ENCODE measurements around the gene ULK1. TPM values are rescaled to one million over a fixed set of nuclear protein-coding genes. Genes with fewer than 3 reads are reported as not detected.

Gene ULK1
- polyA plus RNA-seq, 1 donor, result 30.5 TPM

DNA sequence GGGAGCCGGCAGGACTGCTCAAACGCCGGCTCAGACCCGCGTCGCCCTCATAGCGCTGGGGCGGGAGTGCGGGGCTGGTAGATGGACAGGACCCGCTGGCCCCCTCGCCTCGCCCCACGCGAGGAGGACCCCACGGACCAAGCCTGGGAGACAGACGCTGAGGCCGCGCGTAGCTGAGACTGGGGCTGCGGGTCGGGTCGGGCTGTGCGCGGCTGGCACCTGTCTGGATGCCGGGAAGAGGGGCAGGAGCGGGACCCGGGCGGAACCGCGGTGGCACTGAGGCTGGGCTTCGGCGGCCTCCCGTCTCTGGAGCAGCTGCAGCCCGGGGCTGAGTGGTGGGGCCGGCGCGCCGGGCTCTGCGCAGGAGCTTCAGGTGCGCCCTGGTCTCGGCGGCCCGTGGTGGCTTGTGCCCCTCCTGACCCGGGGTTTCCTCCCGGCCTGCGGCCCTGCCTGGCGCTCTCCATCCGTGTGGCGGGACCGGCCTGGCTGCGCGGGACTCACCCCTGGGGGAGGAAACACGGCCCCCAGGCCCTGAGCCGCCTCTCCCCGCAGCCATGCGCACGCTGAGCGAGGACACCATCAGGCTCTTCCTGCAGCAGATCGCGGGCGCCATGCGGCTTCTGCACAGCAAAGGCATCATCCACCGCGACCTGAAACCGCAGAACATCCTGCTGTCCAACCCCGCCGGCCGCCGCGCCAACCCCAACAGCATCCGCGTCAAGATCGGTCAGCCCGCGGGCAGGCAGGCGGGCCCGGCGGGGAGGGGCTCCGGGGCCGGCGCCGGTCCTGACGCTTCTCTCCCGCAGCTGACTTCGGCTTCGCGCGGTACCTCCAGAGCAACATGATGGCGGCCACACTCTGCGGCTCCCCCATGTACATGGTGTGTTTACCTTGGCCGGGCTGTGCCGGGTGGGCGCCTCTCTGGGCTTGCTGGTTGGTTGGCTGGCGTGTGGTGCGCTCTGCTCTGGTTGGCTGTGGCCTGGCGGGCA is 14.0 kb downstream of the ULK1 start:
- no peak for DNase-seq

DNA sequence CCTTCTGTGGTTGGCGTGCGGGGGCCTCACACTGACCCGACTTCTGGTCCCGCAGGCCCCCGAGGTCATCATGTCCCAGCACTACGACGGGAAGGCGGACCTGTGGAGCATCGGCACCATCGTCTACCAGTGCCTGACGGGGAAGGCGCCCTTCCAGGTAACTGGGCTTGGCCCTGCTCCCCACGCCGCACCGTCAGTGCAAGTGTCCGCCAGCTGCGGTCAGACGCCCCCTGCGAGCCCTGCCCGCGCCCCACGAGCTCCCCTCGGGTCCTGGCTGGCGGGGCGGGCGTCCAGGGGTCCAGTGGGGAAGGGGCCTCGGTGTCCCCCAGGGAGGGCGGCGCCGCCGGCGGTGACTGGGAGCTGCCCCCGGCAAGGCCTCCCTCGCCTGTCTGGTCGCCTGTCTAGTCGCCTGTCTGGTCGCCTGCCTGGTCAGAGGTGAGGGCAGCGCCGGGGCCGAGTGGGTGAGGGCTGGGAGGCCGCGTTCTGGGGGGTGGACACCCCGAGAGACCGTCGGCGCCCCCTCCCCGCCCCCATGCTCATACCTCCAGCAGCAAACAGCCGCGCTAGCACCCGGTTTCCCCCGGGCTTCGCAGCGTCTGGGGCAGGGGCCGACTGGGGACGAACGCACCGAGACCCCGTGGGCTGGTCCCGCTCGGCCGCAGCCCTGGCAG is 14.8 kb downstream of the ULK1 start:
- DNase-seq, result no peak

DNA sequence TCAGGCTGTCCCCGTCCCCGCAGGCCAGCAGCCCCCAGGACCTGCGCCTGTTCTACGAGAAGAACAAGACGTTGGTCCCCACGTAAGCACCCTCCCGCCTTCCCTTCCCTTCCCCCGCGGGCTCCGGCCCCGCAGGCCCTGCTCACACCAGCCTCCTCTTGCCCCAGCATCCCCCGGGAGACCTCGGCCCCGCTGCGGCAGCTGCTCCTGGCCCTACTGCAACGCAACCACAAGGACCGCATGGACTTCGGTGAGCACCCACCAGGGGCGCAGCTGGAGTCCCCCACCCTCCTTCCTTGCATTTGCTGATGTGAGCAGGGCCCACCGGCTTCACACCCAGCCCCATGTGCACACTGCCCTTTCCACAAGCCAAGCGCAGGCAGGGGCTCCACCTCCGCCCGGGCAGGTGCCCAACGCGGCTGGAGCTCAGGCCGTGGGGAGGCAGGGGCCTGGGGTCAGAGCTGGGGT is 15.4 kb downstream of the ULK1 start:
- DNase-seq, result no peak

DNA sequence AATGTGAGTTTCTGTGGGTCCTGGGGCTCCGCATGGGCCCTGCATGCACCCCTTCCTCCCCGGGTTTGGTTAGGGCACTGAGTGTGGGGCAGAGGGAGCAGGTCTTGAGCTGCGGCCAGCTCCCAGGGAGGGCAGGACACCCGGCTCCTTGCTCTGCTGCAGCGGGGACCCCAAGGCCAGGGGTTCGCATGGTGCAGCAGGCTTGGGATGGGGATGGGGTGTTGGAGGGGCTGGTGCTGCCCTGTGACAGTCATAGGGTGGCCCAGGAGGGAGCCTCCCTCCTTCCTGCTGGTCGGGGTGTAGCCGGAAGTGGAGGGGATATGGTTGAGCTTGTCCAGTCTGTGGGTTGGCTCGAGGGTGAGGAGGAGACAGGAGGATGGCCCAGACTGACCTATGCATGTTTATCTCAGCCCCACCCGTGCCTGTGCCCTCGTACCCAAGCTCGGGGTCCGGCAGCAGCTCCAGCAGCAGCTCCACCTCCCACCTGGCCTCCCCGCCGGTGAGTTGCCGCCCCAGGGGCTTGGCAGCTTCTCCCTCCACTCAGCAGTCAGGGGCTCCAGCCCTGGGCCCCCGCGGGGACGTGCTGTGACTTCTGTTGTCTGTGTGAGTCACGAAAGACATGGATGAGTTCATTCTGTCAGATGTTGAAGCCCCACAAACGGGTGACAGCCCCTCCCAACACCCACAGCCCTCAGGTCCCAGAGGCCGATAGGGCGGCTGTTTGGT is 16.0 kb downstream of the ULK1 start:
- DNase-seq, result no peak

DNA sequence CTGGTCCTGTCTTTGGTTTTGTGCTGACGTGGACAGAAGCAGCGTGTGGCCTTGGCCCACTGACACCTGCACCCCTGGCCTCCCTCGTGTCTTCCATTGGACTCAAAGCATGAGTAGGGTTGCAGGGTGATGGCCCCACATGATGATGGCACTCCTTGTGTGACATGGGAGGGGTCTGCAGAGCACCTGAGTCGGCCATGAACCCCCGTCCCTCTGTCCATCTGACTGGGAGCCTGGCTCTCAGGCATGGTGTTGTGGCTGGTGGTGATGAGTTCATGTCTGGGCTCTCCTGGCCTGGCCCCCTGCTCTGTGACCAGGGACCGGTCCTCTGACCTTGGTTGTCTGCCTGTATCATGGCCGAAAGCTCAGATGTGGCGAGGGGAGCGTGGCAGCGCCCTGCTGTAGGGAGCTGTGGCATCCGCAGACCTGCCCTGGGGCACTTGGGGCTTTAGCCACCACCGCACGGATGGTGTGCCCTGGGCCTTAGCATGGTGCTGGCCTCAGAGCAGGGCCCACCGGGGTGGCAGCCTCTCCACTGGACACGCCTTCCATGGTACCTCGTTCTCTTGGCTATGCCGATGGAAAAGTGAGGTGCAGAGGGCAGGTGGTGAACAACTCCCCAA is 16.7 kb downstream of the ULK1 start:
- DNase-seq, result no peak

DNA sequence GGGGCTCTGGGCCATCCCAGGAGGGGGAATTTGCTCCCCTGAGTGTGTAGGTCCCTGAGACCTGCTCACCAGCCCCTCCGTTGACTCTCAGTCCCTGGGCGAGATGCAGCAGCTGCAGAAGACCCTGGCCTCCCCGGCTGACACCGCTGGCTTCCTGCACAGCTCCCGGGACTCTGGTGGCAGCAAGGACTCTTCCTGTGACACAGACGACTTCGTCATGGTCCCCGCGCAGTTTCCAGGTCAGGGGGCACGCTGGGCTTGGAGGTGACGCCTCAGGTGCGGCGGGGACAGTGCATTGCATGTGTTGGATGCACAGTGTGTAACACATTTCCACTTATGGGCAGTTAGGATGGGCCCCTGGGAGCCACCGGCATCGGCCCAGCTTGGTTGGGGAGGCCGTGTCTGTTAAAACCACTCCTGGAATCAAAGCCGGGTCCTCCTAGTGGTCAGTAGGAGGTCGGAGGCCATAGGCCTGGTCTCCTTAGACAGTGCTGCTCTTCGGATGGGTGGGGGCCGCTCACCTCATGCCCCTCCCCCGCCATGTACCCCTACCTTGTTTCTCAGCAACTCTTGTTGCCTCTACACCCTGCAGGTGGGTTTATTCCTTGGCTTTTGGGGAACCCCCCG is 17.5 kb downstream of the ULK1 start:
- DNase-seq, result no peak

DNA sequence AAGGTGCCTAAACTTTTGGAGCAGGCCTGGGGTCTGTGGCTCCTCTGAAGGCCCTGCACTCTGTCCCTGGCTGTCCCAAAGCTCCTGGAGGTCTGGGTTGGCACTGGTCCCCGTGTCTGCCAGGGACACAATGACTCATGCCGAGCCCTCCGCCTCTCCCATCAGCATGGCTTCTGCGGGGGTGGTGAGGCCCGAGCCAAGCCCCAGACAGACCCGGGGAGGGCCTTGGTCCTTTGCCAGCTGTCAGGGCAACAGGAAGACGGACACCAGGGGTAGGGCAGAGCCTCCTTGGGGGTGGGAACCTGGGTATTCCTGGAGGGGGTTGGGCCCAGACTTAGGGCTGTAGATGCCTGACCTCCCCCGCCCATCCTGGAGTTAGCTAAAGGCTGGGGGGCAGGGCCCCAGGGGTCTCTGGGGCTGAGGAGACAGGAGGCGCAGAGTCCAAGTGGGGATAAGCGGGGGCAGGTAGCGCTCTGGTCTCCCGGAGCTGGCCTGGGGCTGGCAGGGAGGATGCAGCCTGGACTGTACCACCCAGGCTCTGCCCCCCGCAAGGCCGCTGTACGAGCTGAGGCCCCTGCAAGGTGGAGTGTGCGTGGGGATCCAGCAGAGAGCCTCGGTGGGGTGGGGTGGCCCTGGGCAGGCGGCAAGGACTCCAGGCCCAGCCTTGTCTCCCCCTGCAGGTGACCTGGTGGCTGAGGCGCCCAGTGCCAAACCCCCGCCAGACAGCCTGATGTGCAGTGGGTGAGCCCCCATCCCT is 18.3 kb downstream of the ULK1 start:
- DNase-seq, result no peak

DNA sequence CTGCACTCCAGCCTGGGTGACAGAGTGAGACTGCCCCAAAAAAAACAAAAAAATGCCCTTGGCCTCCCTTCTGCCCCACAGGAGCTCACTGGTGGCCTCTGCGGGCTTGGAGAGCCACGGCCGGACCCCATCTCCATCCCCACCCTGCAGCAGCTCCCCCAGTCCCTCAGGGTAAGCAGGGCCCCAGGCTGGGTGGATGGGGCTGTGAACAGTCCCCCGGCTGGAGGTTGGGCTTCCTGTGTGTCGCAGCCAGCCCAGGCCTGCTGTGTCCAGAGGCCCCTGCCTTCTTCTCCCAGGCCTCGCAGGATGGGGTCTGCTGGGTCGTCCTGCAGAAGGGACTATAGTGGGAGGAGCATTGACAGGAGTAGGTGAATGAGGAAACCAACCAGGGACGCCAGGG is 19.2 kb downstream of the ULK1 start:
- no peak for DNase-seq

DNA sequence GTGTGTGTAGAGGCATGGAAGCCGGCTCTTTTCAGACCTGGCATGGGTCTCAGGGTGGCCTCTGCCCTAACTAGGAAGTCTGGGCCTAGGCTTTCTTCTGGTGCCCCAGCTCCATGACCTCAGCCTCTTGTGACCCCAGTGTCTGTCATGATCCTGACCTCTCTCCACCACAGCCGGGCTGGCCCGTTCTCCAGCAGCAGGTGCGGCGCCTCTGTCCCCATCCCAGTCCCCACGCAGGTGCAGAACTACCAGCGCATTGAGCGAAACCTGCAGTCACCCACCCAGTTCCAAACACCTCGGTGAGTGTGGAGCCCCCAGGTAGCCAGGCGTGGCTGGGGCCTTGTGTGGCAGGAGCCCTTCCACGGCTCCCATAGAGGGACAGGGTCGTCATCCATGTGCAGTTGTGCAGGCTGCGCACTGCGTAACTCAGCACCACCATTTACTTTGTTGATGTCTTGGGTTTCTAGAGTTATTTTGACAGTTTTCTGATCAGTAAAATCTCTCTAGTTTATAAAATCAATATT is 19.8 kb downstream of the ULK1 start:
- DNase-seq, result no peak

DNA sequence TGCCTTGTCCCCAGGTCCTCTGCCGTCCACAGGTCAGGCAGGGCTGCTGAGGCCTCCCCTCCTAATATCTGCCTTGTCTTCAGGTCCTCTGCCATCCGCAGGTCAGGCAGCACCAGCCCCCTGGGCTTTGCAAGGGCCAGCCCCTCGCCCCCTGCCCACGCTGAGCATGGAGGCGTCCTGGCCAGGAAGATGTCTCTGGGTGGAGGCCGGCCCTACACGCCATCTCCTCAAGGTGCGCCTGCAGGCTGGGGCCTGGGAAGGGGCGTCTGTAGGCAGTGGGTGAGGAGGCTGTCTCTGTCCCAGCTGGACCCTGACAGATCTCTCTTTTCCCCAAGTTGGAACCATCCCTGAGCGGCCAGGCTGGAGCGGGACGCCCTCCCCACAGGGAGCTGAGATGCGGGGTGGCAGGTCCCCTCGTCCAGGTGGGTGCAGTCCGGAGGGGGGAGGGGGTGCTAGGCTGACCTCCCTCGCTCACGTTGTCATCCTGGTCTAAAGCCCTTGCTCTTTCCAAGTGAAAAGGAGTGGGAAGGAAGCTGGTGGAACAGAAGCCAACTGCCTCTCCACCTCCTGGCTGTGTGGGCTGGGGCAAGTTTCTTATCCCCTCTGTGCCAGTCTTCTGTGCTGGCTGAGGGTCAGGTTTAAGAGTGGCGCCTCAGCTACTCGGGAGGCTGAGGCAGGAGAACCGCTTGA is 20.7 kb downstream of the ULK1 start:
- DNase-seq, result no peak

DNA sequence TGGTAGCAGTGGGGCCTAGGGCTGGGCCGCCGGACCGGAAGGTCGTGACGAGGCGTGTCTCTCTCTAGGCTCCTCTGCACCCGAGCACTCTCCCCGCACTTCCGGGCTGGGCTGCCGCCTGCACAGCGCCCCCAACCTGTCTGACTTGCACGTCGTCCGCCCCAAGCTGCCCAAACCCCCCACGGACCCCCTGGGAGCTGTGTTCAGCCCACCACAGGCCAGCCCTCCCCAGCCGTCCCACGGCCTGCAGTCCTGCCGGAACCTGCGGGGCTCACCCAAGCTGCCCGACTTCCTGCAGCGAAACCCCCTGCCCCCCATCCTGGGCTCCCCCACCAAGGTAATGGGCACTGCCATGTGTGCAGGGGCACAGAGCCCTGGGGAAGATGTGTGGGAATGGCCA is 21.4 kb downstream of the ULK1 start:
- DNase-seq, result no peak

DNA sequence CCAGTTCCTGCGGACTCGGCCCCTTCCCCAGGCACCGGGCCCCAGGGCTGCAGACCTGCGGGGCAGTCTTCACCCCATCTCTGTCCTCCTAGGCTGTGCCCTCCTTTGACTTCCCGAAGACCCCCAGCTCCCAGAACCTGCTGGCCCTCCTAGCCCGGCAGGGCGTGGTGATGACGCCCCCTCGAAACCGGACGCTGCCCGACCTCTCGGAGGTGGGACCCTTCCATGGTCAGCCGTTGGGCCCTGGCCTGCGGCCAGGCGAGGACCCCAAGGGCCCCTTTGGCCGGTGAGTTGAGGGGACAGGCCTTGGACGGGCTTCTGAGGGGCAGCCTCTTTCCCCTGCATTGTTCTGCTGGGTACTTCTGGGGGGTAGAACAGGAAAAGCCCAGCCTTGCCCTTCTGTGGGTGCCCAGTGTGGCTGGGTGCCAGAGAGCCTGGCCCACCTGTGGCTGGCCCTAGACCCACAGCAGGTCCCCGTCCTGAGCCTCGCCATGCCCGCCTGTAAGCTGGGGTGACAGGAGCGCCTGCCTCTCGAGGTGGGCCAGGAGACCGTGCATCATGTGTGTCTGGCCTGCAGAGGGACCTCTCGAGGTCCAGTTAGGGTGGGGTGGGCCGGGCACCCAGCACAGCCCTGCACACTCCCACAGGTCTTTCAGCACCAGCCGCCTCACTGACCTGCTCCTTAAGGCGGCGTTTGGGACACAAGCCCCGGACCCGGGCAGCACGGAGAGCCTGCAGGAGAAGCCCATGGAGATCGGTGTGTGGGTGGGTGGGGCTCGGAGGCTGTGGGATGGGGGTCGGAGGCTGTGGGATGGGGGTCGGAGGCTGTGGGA is 22.1 kb downstream of the ULK1 start:
- no peak for DNase-seq

DNA sequence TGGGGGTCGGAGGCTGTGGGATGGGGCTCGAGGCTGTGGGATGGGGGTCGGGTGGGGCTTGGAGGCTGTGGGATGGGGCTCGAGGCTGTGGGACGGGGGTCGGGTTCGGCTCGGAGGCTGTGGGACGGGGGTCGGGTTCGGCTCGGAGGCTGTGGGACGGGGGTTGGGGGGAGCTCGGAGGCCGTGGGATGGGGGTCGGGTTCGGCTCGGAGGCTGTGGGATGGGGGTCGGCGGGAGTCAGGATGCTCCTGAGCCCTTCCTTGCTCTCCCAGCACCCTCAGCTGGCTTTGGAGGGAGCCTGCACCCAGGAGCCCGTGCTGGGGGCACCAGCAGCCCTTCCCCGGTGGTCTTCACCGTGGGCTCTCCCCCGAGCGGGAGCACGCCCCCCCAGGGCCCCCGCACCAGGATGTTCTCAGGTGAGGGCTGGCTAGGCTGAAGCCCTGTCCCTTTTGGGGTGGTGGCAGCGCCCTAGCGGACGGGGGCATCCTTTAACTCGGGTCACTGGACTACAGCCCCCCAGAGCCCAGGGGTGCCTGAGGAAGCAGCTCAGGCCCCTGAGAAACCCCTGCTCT is 22.8 kb downstream of the ULK1 start:
- no peak for DNase-seq

DNA sequence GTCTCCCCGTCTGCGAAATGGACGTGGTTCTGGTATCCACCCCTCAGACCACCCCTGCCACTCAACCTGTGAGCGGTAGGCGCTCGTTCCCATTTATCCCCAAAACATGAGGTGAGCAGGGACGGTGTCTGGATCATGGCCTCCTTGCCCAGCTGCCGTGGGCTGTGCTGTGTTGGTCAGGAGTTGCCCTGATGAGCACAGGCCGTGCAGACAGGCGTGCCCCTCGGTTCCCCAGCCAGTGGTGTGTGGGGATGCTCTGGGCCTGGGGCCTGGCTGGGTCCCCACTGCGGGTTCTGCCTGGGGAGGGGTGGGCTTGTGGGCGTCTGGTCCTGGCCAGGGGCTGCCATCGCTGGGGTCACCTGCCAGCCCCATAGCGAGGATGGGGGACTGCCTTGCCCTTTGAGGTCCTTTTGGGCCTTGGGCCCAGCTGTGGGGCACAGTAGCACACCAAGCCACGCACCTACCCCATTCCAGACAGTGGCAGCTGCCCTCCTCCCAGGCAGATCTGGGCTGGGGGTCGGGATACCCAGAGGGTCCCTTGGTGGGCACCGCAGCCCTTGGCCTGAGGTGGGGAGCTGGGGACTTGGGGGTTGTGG is 23.4 kb downstream of the ULK1 start:
- no peak for DNase-seq

DNA sequence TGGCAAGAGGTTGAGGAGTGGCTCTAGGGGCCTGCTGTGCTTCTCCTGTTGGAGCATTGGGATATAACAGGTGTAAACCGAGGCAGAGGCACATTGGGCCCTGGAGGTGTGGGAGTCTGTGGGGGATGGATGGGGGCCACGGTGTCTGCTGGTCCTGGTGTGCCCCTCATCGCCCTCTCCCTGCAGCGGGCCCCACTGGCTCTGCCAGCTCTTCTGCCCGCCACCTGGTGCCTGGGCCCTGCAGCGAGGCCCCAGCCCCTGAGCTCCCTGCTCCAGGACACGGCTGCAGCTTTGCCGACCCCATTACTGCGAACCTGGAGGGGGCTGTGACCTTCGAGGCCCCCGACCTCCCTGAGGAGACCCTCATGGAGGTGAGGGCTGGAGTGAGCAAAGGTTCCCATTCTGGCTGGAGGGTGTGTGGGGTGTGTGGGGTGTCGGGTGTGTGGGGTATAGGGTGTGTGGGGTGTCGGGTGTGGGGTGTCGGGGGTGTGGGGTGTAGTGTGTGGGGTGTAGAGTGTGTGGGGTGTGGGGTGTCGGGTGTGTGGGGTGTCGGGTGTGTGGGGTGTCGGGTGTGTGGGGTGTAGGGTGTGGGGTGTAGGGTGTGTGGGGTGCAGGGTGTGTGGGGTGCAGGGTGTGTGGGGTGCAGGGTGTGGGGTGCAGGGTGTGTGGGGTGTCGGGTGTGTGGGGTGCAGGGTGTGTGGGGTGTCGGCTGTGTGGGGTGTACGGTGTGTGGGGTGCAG is 24.1 kb downstream of the ULK1 start:
- no peak for DNase-seq

DNA sequence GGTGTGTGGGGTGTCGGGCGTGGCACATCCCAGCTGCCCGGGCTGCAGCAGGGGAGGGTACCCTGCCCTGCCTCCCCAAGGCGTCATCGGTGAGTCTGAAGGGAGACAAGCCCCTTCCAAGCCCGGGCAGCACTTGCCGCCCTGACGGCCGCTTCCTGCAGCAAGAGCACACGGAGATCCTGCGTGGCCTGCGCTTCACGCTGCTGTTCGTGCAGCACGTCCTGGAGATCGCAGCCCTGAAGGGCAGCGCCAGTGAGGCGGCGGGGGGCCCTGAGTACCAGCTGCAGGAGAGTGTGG is 24.6 kb downstream of the ULK1 start:
- no peak for DNase-seq

DNA sequence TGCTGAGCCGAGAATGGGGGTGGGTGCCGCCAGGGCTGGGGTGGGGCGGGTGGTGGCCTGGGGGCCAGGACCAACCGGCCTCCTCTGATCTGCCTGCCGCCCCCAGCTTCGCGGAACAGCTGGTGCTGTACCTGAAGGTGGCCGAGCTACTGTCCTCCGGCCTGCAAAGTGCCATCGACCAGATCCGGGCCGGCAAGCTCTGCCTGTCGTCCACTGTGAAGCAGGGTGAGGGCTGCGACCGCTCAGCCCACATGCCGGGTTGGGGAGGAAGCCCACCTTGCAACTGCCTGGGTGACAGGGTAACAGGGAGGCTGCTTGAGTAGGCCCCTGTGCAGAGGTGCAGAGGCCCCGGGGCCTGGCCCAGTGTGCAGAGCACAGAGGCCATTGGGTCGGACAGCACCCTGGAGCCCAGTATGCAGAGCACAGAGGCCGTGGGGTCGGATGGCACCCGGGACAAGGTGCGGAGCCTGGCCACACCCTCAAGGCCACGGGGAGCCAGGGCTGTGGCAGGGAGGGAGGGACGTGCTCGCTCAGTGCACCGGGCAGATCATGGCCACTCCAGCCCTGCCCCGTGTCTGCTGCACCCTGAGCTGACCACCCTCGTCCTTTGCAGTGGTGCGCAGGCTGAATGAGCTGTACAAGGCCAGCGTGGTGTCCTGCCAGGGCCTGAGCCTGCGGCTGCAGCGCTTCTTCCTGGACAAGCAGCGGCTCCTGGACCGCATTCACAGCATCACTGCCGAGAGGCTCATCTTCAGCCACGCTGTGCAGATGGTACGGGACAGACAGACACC is 25.1 kb downstream of the ULK1 start:
- DNase-seq, result no peak

DNA sequence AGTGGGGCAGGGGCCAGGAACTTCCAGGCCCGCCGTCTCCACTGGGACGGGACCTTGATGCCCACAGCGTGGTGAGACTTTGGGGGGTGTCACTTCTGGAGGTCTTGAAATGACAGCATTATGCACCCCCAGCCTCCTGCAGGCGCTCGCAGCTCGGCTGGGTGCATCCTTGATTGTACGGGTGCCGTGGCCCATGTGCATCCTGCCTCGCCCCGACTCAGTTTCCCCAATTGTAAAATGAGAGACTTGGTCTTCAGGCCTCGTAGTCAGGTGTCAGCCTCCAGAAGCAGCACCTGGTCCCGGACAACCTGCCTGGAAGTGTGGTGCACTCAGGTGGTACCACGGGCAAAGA is 25.7 kb downstream of the ULK1 start:
- no peak for DNase-seq

Measured in hindlimb muscle (tissue), 1 donor.